Natural killer cell treated with Interleukin-12 subunit alpha and Interleukin-12 subunit beta and Interleukin-15 and Interleukin-18, amount 100 ng/mL, for 72 hours (primary cell): Measurements from ENCODE around the gene HIF1AN. TPM values are rescaled to one million over a fixed set of nuclear protein-coding genes. Genes with fewer than 3 reads are reported as not detected.

Source experiments
- ATAC-seq, 2 donors: fragments of 150-1000 bp; cut with Tn5 transposase in 1 of 2; sonication (Bioruptor Pico), chemical (Tn5 transposase) in 1 of 2; 2 replicates each; pipeline ENCODE4 v1.10.0; 2021
- DNase-seq: peaks from one replicate; pipeline ENCODE4 v3.0.0; 2022; ENCODE audit warnings: low spot score
- H3K27ac Mint-ChIP-seq, 2 donors: 1 replicate in 1 of 2; 2 replicates in 1 of 2; pipeline ENCODE4 v1.8.0; 2022; ENCODE audit warnings: mixed read lengths in 2 of 2, mild to moderate bottlenecking in 1 of 2, moderate library complexity in 1 of 2
- H3K27me3 Mint-ChIP-seq, 2 donors: 1 replicate in 1 of 2; 2 replicates in 1 of 2; pipeline ENCODE4 v1.8.0; 2022; ENCODE audit warnings: mixed read lengths in 2 of 2
- H3K36me3 Mint-ChIP-seq: one replicate; pipeline ENCODE4 v1.8.0; 2022; ENCODE audit warnings: mixed read lengths
- H3K4me1 Mint-ChIP-seq, 2 donors: 1 replicate in 1 of 2; 2 replicates in 1 of 2; pipeline ENCODE4 v1.8.0; 2022; ENCODE audit warnings: low read depth in 2 of 2, mixed read lengths in 2 of 2, mild to moderate bottlenecking in 1 of 2
- H3K4me3 Mint-ChIP-seq: one replicate; pipeline ENCODE4 v1.8.0; 2022; ENCODE audit warnings: mixed read lengths
- H3K9me3 Mint-ChIP-seq: 2 replicates; pipeline ENCODE4 v1.8.0; 2022; ENCODE audit warnings: mixed read lengths
- total RNA-seq, 2 donors: library from RNA; stranded (reverse); gene quantifications; one replicate each; pipeline ENCODE4 v1.2.3, GENCODE V29; 2022

Gene HIF1AN
- total RNA-seq, 2 donors from 2014 or later, result 49.2 to 57.6 TPM

DNA sequence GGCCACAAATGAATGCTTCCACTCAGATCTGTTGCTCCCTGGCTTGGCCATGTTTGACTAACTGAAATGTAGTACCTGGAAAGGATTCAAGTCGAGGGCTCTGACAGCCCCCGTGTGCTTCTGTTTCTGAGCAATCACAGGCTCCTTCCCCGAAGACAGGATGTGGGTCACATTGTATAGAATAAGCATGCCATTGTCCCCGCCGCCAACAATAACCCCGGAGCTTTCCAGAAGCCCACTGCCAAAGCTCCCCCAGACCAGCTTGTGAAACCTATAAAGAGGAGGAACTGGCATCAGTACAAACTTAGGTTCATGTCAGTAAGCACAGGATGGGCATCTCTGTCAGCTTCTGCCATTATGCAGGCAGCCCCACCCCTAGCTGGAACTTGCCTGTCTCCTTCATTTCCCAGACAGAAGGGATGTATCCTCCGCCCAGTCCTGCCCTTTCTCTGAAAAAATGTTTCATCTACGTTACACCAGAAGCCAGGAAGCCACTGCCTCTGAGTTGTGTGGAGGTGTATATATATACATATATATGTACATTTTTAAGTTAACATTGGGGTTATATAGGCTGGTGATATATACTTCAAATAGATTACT is 26.4 kb upstream of the HIF1AN start:
- Mint-ChIP-seq H3K9me3 (no peaks in the 10 kb centered on the region), H3K4me3 (peak overlapping the region; percentile 73), H3K27ac (peak overlapping the region; percentile 93 to 95), H3K36me3 (peaks cover 12% of the 10 kb centered on the region), H3K27me3 (no peaks in the 10 kb centered on the region), H3K4me1 (peaks cover 40 to 60% of the 10 kb centered on the region in 2 donors)
- ATAC-seq, result peak; percentile 75
- DNase-seq, result peak; percentile 82

DNA sequence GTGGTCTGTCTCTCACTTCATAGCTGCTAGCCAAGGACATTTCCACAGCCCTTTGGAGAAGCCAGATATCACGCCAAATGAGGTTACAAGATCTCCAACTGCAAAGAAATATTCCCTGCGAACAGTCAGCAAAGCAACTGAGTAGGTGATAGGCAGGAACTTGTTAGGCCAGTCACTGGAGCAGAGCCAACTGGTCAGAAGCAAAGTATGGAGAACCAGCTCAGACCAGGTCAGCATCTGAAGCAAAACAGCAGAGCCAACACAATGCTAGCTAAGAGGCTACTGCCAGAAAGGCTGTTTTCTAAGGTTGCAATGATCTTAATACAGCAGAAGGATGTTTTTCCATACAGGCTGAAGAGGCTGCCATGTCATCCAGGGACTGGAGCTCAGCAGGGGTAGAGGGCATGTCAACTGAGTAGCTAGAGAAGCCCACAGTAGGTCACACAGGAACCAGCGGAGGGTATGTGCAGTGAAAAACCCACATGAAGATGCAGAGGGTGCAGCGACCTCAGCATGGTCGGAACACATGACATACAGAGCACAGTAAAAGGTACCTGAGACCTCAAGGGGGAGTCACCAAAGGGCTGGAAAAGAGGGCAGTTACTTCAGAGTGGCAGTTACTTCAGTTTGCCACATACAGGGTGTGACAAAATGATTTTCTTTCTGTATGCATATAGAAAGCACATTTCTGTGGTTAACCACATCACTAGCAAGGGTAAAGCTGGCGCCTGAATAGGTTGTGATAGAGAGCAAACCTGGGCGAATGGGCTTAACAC is 25.0 kb upstream of the HIF1AN start:
- DNase-seq (peak; percentile 63), ATAC-seq (peak; percentile 80 to 81)
- Mint-ChIP-seq H3K27ac (peak overlapping the region; percentile 93 to 95), H3K4me3 (peak overlapping the region; percentile 73), H3K36me3 (peaks cover 5% of the 10 kb centered on the region), H3K4me1 (peaks cover 40 to 60% of the 10 kb centered on the region in 2 donors), H3K9me3 (no peaks in the 10 kb centered on the region), H3K27me3 (no peaks in the 10 kb centered on the region)

- peaks cover 4% of the 10 kb centered on the region for H3K36me3 Mint-ChIP-seq
These were observed 20.1 kb upstream of the HIF1AN start for GRCh38 chr10:100515612-100516011.

DNA sequence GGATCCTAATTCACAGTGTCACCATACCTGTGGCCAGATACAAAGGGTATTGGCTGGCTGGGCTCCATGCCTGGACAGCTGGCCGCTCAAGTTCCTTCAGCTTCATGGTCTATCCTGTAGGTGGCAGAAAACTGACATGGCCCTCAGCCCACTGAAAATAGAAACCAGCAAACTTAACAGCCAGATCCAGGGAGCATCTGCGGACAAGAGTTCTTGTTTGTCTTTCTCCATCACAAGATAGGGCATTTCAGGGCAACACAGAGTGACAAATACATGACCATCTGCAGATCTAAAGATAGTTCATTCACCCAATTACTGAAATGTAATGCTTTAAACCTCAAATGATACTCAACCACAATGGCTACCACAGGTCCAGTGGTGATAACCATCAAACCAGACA is 18.9 kb upstream of the HIF1AN start:
- no peaks in the 10 kb centered on the region for H3K9me3 Mint-ChIP-seq
- no peak overlapping the region for H3K4me3 Mint-ChIP-seq
- ATAC-seq (peak in 1 of 2 donors; percentile 57), DNase-seq (no peak)
- peak overlapping the region in 1 of 2 donors; percentile 8 for H3K27ac Mint-ChIP-seq
- peaks cover 4% of the 10 kb centered on the region for H3K36me3 Mint-ChIP-seq
- peaks cover 16 to 28% of the 10 kb centered on the region in 2 donors for H3K4me1 Mint-ChIP-seq
- H3K27me3 Mint-ChIP-seq, result peaks cover 0 to 10% of the 10 kb centered on the region in 2 donors

More at GRCh38 chr10:100515612-100516011, 20.1 kb upstream of the HIF1AN start:
- H3K4me1 Mint-ChIP-seq, result peaks cover 23 to 39% of the 10 kb centered on the region in 2 donors
- H3K4me3 Mint-ChIP-seq, result no peak overlapping the region
- no peak overlapping the region for H3K27ac Mint-ChIP-seq
- no peaks in the 10 kb centered on the region for H3K9me3 Mint-ChIP-seq
- ATAC-seq (no peak), DNase-seq (no peak)
- H3K27me3 Mint-ChIP-seq, result peaks cover 0 to 10% of the 10 kb centered on the region in 2 donors

GRCh38 chr10:100518761-100519241 is 16.9 kb upstream of the HIF1AN start:
- H3K27me3 Mint-ChIP-seq, result peaks cover 0 to 10% of the 10 kb centered on the region in 2 donors
- H3K4me3 Mint-ChIP-seq, result no peak overlapping the region
- no peaks in the 10 kb centered on the region for H3K9me3 Mint-ChIP-seq
- no peak overlapping the region for H3K27ac Mint-ChIP-seq
- H3K4me1 Mint-ChIP-seq, result peaks cover 17 to 20% of the 10 kb centered on the region in 2 donors
- peaks cover 4% of the 10 kb centered on the region for H3K36me3 Mint-ChIP-seq
- DNase-seq (no peak), ATAC-seq (peak; percentile 64 to 77)

DNA sequence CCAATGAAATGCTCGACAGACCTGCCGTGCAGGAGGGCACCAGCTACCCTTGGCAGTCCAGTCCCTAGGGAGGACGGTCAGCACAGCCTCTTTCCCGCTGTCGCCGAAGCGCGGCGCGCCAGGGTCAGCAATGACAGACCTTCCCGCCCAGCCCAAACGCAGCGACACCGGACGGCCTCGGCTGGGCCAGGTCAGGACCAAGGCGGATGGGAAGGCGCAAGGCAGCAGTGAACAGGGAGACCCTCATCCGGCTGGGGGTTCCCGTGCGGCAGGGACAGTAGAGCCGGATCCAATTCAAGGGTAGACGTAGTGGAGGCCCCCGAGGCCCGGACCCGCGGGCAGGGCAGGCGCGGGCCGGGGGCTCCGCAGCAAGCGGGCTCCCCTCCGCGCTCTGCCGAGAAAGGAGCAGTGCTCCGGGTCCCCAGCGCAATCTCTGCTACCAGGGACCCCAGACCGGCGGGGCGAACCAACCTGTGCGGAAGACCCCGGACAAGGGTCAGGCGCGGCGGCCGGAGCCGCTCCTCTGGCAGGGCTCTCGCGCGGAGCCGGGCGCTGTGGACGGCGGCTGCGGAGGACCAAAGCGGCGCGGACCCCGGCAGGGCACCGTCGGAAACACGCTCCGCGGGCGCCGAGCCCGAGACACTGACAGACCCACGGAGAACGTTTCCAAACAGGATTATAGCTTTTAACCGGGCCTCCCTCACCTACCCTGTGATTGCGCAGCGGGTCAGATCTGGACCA is 16.3 kb upstream of the HIF1AN start, which contains the start of gene SEC31B:
Gene SEC31B (minus strand): TSS at position 551 of the 741 bp plus-strand sequence. CDS start 2,909 bp downstream, outside the sequence.
- peaks cover 0 to 10% of the 10 kb centered on the region in 2 donors for H3K27me3 Mint-ChIP-seq
- H3K9me3 Mint-ChIP-seq, result no peaks in the 10 kb centered on the region
- ATAC-seq, result peak in 1 of 2 donors; percentile 57
- H3K4me1 Mint-ChIP-seq, result peaks cover 20 to 22% of the 10 kb centered on the region in 2 donors
- no peak for DNase-seq
- H3K4me3 Mint-ChIP-seq, result no peak within 1 kb of the TSS
- H3K27ac Mint-ChIP-seq, result no peak within 1 kb of the TSS
- peaks cover 4% of the 10 kb centered on the region for H3K36me3 Mint-ChIP-seq

- peaks cover 8% of the 10 kb centered on the region for H3K36me3 Mint-ChIP-seq
- no peak overlapping the region for H3K27ac Mint-ChIP-seq
- peaks cover 20 to 22% of the 10 kb centered on the region in 2 donors for H3K4me1 Mint-ChIP-seq
- no peak overlapping the region for H3K4me3 Mint-ChIP-seq
- ATAC-seq, result no peak
- peaks cover 0 to 10% of the 10 kb centered on the region in 2 donors for H3K27me3 Mint-ChIP-seq
- no peak for DNase-seq
- H3K9me3 Mint-ChIP-seq, result no peaks in the 10 kb centered on the region
These were observed 14.9 kb upstream of the HIF1AN start for GRCh38 chr10:100520811-100521210.

GRCh38 chr10:100522107-100522801 is 13.5 kb upstream of the HIF1AN start:
- Mint-ChIP-seq H3K27ac (no peak overlapping the region), H3K4me3 (no peak overlapping the region), H3K27me3 (peaks cover 0 to 10% of the 10 kb centered on the region in 2 donors), H3K4me1 (peaks cover 22 to 25% of the 10 kb centered on the region in 2 donors), H3K9me3 (no peaks in the 10 kb centered on the region), H3K36me3 (peaks cover 15% of the 10 kb centered on the region)
- DNase-seq (no peak), ATAC-seq (no peak)

- H3K4me1 Mint-ChIP-seq, result peaks cover 17 to 20% of the 10 kb centered on the region in 2 donors
- DNase-seq (no peak), ATAC-seq (no peak)
- H3K4me3 Mint-ChIP-seq, result no peak overlapping the region
- peaks cover 15% of the 10 kb centered on the region for H3K36me3 Mint-ChIP-seq
- H3K27ac Mint-ChIP-seq, result no peak overlapping the region
- H3K27me3 Mint-ChIP-seq, result peaks cover 0 to 6% of the 10 kb centered on the region in 2 donors
- H3K9me3 Mint-ChIP-seq, result no peaks in the 10 kb centered on the region
These were observed 12.8 kb upstream of the HIF1AN start for GRCh38 chr10:100522945-100523344.

- ATAC-seq (no peak), DNase-seq (no peak)
- Mint-ChIP-seq H3K9me3 (no peaks in the 10 kb centered on the region), H3K27ac (no peak overlapping the region), H3K4me3 (no peak overlapping the region), H3K36me3 (peaks cover 21% of the 10 kb centered on the region), H3K27me3 (no peaks in the 10 kb centered on the region), H3K4me1 (peaks cover 15 to 20% of the 10 kb centered on the region in 2 donors)
These were observed 11.5 kb upstream of the HIF1AN start for GRCh38 chr10:100524206-100524605.

- Mint-ChIP-seq H3K4me1 (peaks cover 18 to 22% of the 10 kb centered on the region in 2 donors), H3K4me3 (no peak overlapping the region), H3K27ac (no peak overlapping the region), H3K9me3 (no peaks in the 10 kb centered on the region), H3K36me3 (peaks cover 21% of the 10 kb centered on the region), H3K27me3 (no peaks in the 10 kb centered on the region)
- ATAC-seq (no peak), DNase-seq (no peak)
These were observed 11.1 kb upstream of the HIF1AN start for GRCh38 chr10:100524638-100525037.

GRCh38 chr10:100528123-100528886 is 7.4 kb upstream of the HIF1AN start:
- Mint-ChIP-seq H3K4me3 (peak overlapping the region; percentile 89), H3K27ac (peak overlapping the region; percentile 78 to 92), H3K4me1 (peaks cover 32 to 39% of the 10 kb centered on the region in 2 donors), H3K27me3 (no peaks in the 10 kb centered on the region), H3K9me3 (no peaks in the 10 kb centered on the region), H3K36me3 (peaks cover 25% of the 10 kb centered on the region)
- DNase-seq (no peak), ATAC-seq (peak in 1 of 2 donors; percentile 40)
